ENCODE data around the gene MINDY4B. TPM values are rescaled to one million over a fixed set of nuclear protein-coding genes. Genes with fewer than 3 reads are reported as not detected.

The MINDY4B gene
- total and polyA plus RNA-seq, 2 of the 13 experiments (the other 11 are each of a cell fraction or from before 2014, with no cell fraction given): not detected

DNA sequence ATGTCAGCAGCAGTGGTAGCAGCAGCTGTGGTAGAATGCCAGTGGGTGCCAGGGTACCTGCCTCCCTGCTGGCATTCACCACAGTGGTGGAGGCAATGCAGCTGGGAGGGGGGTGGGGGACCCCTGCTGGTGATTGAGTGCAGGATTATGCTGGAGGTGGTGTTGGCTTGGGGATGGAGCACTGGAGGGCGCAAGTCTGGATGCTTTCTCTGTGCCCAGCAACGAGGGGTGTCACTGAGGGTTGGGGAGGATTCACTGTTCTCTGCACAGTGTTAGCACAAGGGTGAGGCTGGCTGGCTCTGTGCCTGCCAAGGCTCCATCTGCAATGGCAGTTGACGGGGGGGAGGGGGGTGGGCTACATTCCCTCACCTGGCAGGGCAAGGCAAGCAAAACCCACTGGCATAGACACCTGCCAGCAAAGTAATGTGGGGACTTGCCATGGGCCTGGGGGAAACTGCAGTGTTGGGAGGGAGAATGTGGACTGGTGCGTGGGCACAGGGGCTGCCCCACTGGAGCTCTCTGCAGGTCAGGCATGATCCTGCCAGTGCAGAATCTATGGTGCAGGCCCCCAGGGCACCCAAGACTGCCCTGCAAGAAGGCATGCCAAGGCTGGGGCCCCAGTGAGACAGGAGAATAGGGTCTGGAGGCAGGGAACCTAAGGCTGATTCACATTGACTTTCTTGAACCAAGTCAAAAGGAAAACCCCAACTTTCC is 64.3 kb downstream of the MINDY4B start (continued):
- TF ChIP-seq, protein P1, sequence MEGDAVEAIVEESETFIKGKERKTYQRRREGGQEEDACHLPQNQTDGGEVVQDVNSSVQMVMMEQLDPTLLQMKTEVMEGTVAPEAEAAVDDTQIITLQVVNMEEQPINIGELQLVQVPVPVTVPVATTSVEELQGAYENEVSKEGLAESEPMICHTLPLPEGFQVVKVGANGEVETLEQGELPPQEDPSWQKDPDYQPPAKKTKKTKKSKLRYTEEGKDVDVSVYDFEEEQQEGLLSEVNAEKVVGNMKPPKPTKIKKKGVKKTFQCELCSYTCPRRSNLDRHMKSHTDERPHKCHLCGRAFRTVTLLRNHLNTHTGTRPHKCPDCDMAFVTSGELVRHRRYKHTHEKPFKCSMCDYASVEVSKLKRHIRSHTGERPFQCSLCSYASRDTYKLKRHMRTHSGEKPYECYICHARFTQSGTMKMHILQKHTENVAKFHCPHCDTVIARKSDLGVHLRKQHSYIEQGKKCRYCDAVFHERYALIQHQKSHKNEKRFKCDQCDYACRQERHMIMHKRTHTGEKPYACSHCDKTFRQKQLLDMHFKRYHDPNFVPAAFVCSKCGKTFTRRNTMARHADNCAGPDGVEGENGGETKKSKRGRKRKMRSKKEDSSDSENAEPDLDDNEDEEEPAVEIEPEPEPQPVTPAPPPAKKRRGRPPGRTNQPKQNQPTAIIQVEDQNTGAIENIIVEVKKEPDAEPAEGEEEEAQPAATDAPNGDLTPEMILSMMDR (CRISPR knock-in tag; IDR thresholded peaks at IDR 0.05): peak; percentile 48
- TF ChIP-seq, protein P2, sequence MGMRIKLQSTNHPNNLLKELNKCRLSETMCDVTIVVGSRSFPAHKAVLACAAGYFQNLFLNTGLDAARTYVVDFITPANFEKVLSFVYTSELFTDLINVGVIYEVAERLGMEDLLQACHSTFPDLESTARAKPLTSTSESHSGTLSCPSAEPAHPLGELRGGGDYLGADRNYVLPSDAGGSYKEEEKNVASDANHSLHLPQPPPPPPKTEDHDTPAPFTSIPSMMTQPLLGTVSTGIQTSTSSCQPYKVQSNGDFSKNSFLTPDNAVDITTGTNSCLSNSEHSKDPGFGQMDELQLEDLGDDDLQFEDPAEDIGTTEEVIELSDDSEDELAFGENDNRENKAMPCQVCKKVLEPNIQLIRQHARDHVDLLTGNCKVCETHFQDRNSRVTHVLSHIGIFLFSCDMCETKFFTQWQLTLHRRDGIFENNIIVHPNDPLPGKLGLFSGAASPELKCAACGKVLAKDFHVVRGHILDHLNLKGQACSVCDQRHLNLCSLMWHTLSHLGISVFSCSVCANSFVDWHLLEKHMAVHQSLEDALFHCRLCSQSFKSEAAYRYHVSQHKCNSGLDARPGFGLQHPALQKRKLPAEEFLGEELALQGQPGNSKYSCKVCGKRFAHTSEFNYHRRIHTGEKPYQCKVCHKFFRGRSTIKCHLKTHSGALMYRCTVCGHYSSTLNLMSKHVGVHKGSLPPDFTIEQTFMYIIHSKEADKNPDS (CRISPR knock-in tag; IDR thresholded peaks at IDR 0.05): no peak
- TF ChIP-seq ZKSCAN5 (CRISPR knock-in tag; IDR thresholded peaks at IDR 0.05): no peak
- TF ChIP-seq SMC3 (IDR thresholded peaks at IDR 0.05; ENCODE audit: low read length): 0 out of 2 replicates have a peak, but pooled peaks have one; percentile 11
- TF ChIP-seq YY1 (IDR thresholded peaks at IDR 0.05; ENCODE audit: insufficient read depth, insufficient replicate concordance, low read depth, low read length): no peak

DNA sequence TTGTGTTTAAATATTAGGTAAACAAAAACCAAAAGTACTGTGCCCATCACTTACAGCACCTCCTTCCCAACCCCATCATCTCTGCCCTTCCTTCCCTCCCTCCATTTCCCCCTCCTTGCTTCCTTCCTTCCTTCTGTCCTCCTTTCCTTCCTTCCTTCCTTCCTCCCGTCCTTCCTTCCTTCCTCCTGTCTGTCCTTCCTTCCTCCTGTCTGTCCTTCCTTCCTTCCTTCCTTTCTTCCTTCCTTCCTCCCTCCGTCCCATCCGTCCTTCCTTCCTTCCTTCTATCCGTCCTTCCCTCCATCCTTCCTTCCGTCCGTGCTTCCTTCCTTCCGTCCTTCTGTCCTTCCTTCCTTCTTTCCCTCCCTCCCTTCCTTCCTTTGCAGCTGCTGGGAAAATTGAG is 74.5 kb downstream of the MINDY4B start:
- DNase-seq (ENCODE audit: low spot score): no peak
- ATAC-seq: no peak
- no TSS peak for BruUV-seq (replicated peaks)
- no peaks in the 10 kb centered on the region for H3K79me2 ChIP-seq (ENCODE audit: insufficient read depth, low read length)
- no peaks in the 10 kb centered on the region for H3K9me3 ChIP-seq (ENCODE audit: low read length)
- no peak overlapping the region for H3K9ac ChIP-seq (ENCODE audit: insufficient read depth, low read depth, low read length)
- in situ Hi-C loops (cut with HindIII; ENCODE audit: extremely low pct_ligation_motif_present, low pct_unique_long_range_greater_than_20kb) (loop anchor here (10.0 kb wide), 1 partner anchor 46 kb away; no protein-coding TSS in a partner anchor), intact Hi-C loops (cut with micrococcal nuclease; ENCODE audit: unreplicated experiment) (loop anchor here (1.0 to 5.0 kb wide), 2 partner anchors 43 to 109 kb away; no protein-coding TSS in a partner anchor)
- no peaks in the 10 kb centered on the region for H4K20me1 ChIP-seq (ENCODE audit: insufficient read depth, low read length)
- TF ChIP-seq PCBP2 (optimal IDR thresholded peaks at IDR 0.05; ENCODE audit: low read depth, low read length, poor library complexity, severe bottlenecking) (peak; percentile 46), ZNF235 (CRISPR knock-in tag; IDR thresholded peaks at IDR 0.05; ENCODE audit: borderline replicate concordance) (no peak), IKZF1 (IDR thresholded peaks at IDR 0.05) (0 out of 2 replicates have a peak, but pooled peaks have one; percentile 61)
- ChIA-PET CTCF (ENCODE audit: low intra/inter-chr PET ratio, low total read pairs) (interaction anchor here (1.3 to 1.6 kb wide), 2 partner anchors 43 to 109 kb away, joined by 8 to 11 read pairs; no protein-coding TSS in a partner anchor), POLR2A (interaction anchor here (2.1 kb wide), 1 partner anchor 67 kb away, joined by 6 read pairs; the partner anchor contains the start of gene SIAH2)
- no peak overlapping the region for H2AFZ ChIP-seq (ENCODE audit: low read length)
- WGBS (ENCODE audit: low lambda C conversion rate): 60% methylated on average over 7 of the region's 7 CpGs
- no peak for FAIRE-seq
- peaks cover 0 to 1% of the 10 kb centered on the region in 2 experiments; a peak in 2 of 5 replicates for H3K27me3 ChIP-seq (ENCODE audit: control insufficient read depth in 1 of 2, insufficient read depth in 2 of 2, low read length in 2 of 2)
- H3K4me2 ChIP-seq (ENCODE audit: low read depth, low read length): no peak overlapping the region
- H3K4me1 ChIP-seq (ENCODE audit: insufficient read depth, low read length): peaks cover 13% of the 10 kb centered on the region; the same call in 1 of the 2 replicates
- H3K27ac ChIP-seq (ENCODE audit: extremely low read length, insufficient read depth, low read length): no peak overlapping the region
- H3K36me3 ChIP-seq (replicated peaks in 1 of 2; ENCODE audit: control insufficient read depth in 1 of 2, insufficient read depth in 2 of 2, low read length in 2 of 2): no peaks in the 10 kb centered on the region
- H3K4me3 ChIP-seq (replicated peaks in 1 of 3; ENCODE audit: insufficient read depth in 1 of 3, low read depth in 2 of 3, low read length in 3 of 3): no peak overlapping the region
